HepG2 (cell line): ENCODE results near the gene TMEM63B. TPM values are rescaled to one million over a fixed set of nuclear protein-coding genes. Genes with fewer than 3 reads are reported as not detected.

Experiments used
- ATAC-seq: fragments of 200-7000 bp; cut with Tn5 transposase; 3 replicates; pipeline ENCODE4 v1.9.1; 2020; ENCODE audit warnings: mild to moderate bottlenecking, moderate library complexity
- BruUV-seq: library from RNA; stranded (reverse); fragments of 400-500 nt; replicated peaks from 2 replicates; lab custom pipeline; 2021; lab: Mats Ljungman, UMichigan
- CTCF ChIA-PET: fragments of 300-600 bp; formaldehyde crosslinking; extraction: SDS; loops from one replicate; lab custom pipeline; 2021; ENCODE audit warnings: low total read pairs, inconsistent platforms, low intra/inter-chr PET ratio; lab: Yijun Ruan, JAX
- POLR2A ChIA-PET: fragments of 350-600 bp; sonication (Branson Sonifier 250); formaldehyde crosslinking; loops from one replicate; lab custom pipeline; 2020; ENCODE audit warnings: antibody characterized with exemption, inconsistent platforms; lab: Yijun Ruan, JAX
- DNase-seq: peaks from one replicate; pipeline ENCODE4 v3.0.0-alpha.2; 2015; ENCODE audit warnings: low spot score
- FAIRE-seq: peaks from 3 replicates; lab custom pipeline; 2011; peaks lifted over from hg19 to GRCh38; lab: Jason Lieb, UNC
- H2AFZ ChIP-seq: one replicate; pipeline ENCODE4 v1.6.1; 2011; ENCODE audit warnings: low read length, inconsistent platforms
- H3K27ac ChIP-seq: fragments of 300-600 bp; 3 replicates; pipeline ENCODE4 v1.8.0; 2011; ENCODE audit warnings: mixed run types, mild to moderate bottlenecking, mixed read lengths, low read length, inconsistent platforms; ENCODE audit not compliant: insufficient read depth; ENCODE audit errors: extremely low read length
- H3K27me3 ChIP-seq, 2 experiments: fragments of 200-600 bp in 1 of 2; 2 replicates in 1 of 2; 3 replicates in 1 of 2; pipeline versions ENCODE4 v1.6.0 to v1.8.0; 2011; ENCODE audit warnings: low read length in 2 of 2, mild to moderate bottlenecking in 2 of 2, moderate library complexity in 2 of 2, inconsistent platforms in 1 of 2; ENCODE audit not compliant: insufficient read depth in 2 of 2, control insufficient read depth in 1 of 2
- H3K36me3 ChIP-seq, 2 experiments: fragments of 200-600 bp in 1 of 2; replicated peaks in 1 of 2; 2 replicates in 1 of 2; 3 replicates in 1 of 2; pipeline versions ENCODE4 v1.5.1 to v1.8.0; 2011; ENCODE audit warnings: low read length in 2 of 2, inconsistent platforms in 1 of 2; ENCODE audit not compliant: insufficient read depth in 2 of 2, control insufficient read depth in 1 of 2
- H3K4me1 ChIP-seq: 2 replicates; pipeline ENCODE4 v1.5.1; 2012; ENCODE audit warnings: low read length, inconsistent platforms; ENCODE audit not compliant: insufficient read depth
- H3K4me2 ChIP-seq: 2 replicates; pipeline ENCODE4 v1.6.0; 2011; ENCODE audit warnings: low read depth, low read length, inconsistent platforms
- H3K4me3 ChIP-seq, 3 experiments: fragments of 200-600 bp in 1 of 3; sonication (generic), shearing (Covaris generic) in 1 of 3; replicated peaks in 1 of 3; 2 replicates each; pipeline ENCODE4 v1.5.1; 2011 to 2016; ENCODE audit warnings: low read length in 3 of 3, inconsistent platforms in 2 of 3, low read depth in 2 of 3, mild to moderate bottlenecking in 2 of 3, control low read depth in 1 of 3, mixed read lengths in 1 of 3; ENCODE audit not compliant: insufficient read depth in 1 of 3
- H3K79me2 ChIP-seq: one replicate; pipeline ENCODE4 v1.6.1; 2011; ENCODE audit warnings: low read length, inconsistent platforms; ENCODE audit not compliant: insufficient read depth
- H3K9ac ChIP-seq: 2 replicates; pipeline ENCODE4 v1.6.0; 2011; ENCODE audit warnings: mild to moderate bottlenecking, low read depth, low read length, inconsistent platforms; ENCODE audit not compliant: insufficient read depth
- H3K9me3 ChIP-seq: 2 replicates; pipeline ENCODE4 v1.5.1; 2012; ENCODE audit warnings: mild to moderate bottlenecking, low read length
- H4K20me1 ChIP-seq: 2 replicates; pipeline ENCODE4 v1.6.0; 2011; ENCODE audit warnings: inconsistent platforms, mild to moderate bottlenecking, low read length, moderate library complexity; ENCODE audit not compliant: insufficient read depth
- RELA ChIP-seq: sonication (generic); formaldehyde crosslinking; IDR thresholded peaks from 2 replicates; pipeline ENCODE4 v1.4.0; 2020; ENCODE audit warnings: missing genetic modification reagents
- SOX13 ChIP-seq, 3 experiments: fragments of 450-650 bp in 1 of 3; sonication (generic) in 1 of 3; formaldehyde crosslinking in 1 of 3; IDR thresholded peaks in 2 of 3; conservative IDR thresholded peaks in 1 of 3; 2 replicates each; pipeline versions ENCODE4 v1.5.0 to v1.6.1; 2016 to 2020; ENCODE audit warnings: antibody characterized with exemption in 1 of 3, mild to moderate bottlenecking in 1 of 3, missing compliant biosample characterization in 1 of 3, missing genetic modification reagents in 1 of 3, moderate library complexity in 1 of 3
- SOX6 ChIP-seq, 2 experiments: fragments of 450-650 bp in 1 of 2; sonication (generic) in 1 of 2; formaldehyde crosslinking in 1 of 2; IDR thresholded peaks; 2 replicates each; pipeline versions ENCODE4 v1.4.0 to v1.6.1; 2017 to 2020; ENCODE audit warnings: antibody characterized with exemption in 1 of 2, mild to moderate bottlenecking in 1 of 2, missing genetic modification reagents in 1 of 2
- ZNF281 ChIP-seq: sonication (generic); formaldehyde crosslinking; IDR thresholded peaks from 2 replicates; pipeline ENCODE4 v1.4.0; 2020; ENCODE audit warnings: missing genetic modification reagents, borderline replicate concordance
- ZNF430 ChIP-seq: sonication (generic); formaldehyde crosslinking; IDR thresholded peaks from 2 replicates; pipeline ENCODE4 v1.9.0; 2021; ENCODE audit warnings: mild to moderate bottlenecking, missing genetic modification reagents
- WGBS: methylation state at CpG from one replicate; pipeline ENCODE4 v1.1.6; 2017; ENCODE audit warnings: low lambda C conversion rate; 5-methylcytosine and 5-hydroxymethylcytosine counted together
- in situ Hi-C: cut with HindIII; loops from 2 replicates; pipeline ENCODE4 v1.10.0; 2017; ENCODE audit warnings: low pct_unique_long_range_greater_than_20kb; ENCODE audit not compliant: extremely low pct_ligation_motif_present
- intact Hi-C: fragments of 100-400 bp; cut with micrococcal nuclease; formaldehyde crosslinking; loops from one replicate; pipeline ENCODE4 v1.10.0; 2022; ENCODE audit not compliant: unreplicated experiment
- polyA plus RNA-seq, 8 experiments: library from polyadenylated mRNA; depleted of rRNA in 3 of 8; stranded (reverse) in 7 of 8; unstranded in 1 of 8; fragments of >200 nt; fragmentation: Illumina TruSeq in 4 of 8; extraction: Trizol in 4 of 8; gene quantifications; 2 replicates each; pipeline versions ENCODE4 v1.2.1 to v1.2.3, GENCODE V29; 2011 to 2016; ENCODE audit warnings: low read depth in 4 of 8, missing spikeins in 1 of 8, mixed read lengths in 1 of 8; ENCODE audit not compliant: insufficient read depth in 1 of 8
- total RNA-seq, 5 experiments: library from RNA; depleted of rRNA; stranded (reverse); fragments of >200 nt; fragmentation: Illumina TruSeq; extraction: Trizol; gene quantifications; 2 replicates each; pipeline ENCODE4 v1.2.3, GENCODE V29; 2016; ENCODE audit warnings: low read depth in 1 of 5

Gene TMEM63B
- total and polyA plus RNA-seq, 2 of the 13 experiments (the other 11 are each of a cell fraction or from before 2014, with no cell fraction given) = 27.4 to 75.8 TPM

- TF ChIP-seq ZNF281 (CRISPR knock-in tag) (peak; percentile 38; the same call in 1 of the 2 replicates), ZNF430 (no peak), RELA (CRISPR knock-in tag) (no peak), SOX6 (IDR thresholded peaks at IDR 0.05) (no peak), SOX6 (CRISPR knock-in tag; IDR thresholded peaks at IDR 0.05) (peak; percentile 49; the same call in 1 of the 2 replicates), SOX13 (IDR thresholded peaks at IDR 0.05) (no peak), SOX13 (CRISPR knock-in tag; conservative IDR thresholded peaks at IDR 0.05 in 1 of 2, IDR thresholded peaks at IDR 0.05 in 1 of 2) (peak in 1 of 2 experiments; percentile 43; a peak in 1 of 4 replicates)
- Histone ChIP-seq H3K27me3 (no peaks in the 10 kb centered on the region; a peak in 2 of 5 replicates), H3K9ac (no peak overlapping the region), H3K4me1 (peaks cover 63% of the 10 kb centered on the region), H2AFZ (no peak overlapping the region), H3K79me2 (no peaks in the 10 kb centered on the region), H3K9me3 (no peaks in the 10 kb centered on the region), H3K4me2 (peak overlapping the region; percentile 80), H3K4me3 (0 out of 6 replicates have a peak overlapping the region, but pooled peaks of 1 of the 3 experiments have one; percentile 35), H4K20me1 (no peaks in the 10 kb centered on the region), H3K36me3 (no peaks in the 10 kb centered on the region), H3K27ac (no peak overlapping the region)
- FAIRE-seq (no peak), DNase-seq (no peak), ATAC-seq (peak; percentile 29)
- ChIA-PET CTCF (no interaction called here), POLR2A (interaction anchor here (1.3 to 2.3 kb wide), 3 partner anchors 8 to 44 kb away, joined by 3 to 15 read pairs (median 5); partner anchors contain the start of gene HSP90AB1)
- intact Hi-C loops = no loop called here
- in situ Hi-C loops = no loop called here
- WGBS = 48% methylated on average over 4 of the region's 4 CpGs
- BruUV-seq = no TSS peak
Observed at GRCh38 chr6:44202332-44202971, 75.1 kb downstream of the TMEM63B start.
